HG02885 (cell line): ENCODE data around the gene QRFP.

Experiments
- ATAC-seq: cut with Tn5 transposase; IDR thresholded peaks from one replicate; pipeline ENCODE4 v1.9.1; 2021; ENCODE audit warnings: mild to moderate bottlenecking; ENCODE audit not compliant: unreplicated experiment, poor library complexity

The QRFP gene

GRCh38 chr9:130896233-130897014 is at the start of gene QRFP:
TSS of gene QRFP (minus strand) at chr9:130896812. CDS start at chr9:130893838, 2,974 bp downstream.
- no peak for ATAC-seq

GRCh38 chr9:130945173-130945572 is 48.6 kb upstream of the QRFP start:
- no peak for ATAC-seq

- ATAC-seq: no peak
Observed at GRCh38 chr9:130944510-130945058, 48.0 kb upstream of the QRFP start.

GRCh38 chr9:130943777-130944176 is 47.2 kb upstream of the QRFP start:
- ATAC-seq: no peak

- no peak for ATAC-seq
Observed at GRCh38 chr9:130943221-130943620, 46.6 kb upstream of the QRFP start.

GRCh38 chr9:130942679-130943078 is 46.1 kb upstream of the QRFP start:
- ATAC-seq: no peak

GRCh38 chr9:130942084-130942483 is 45.5 kb upstream of the QRFP start:
- ATAC-seq: no peak

GRCh38 chr9:130940693-130941576 is 44.3 kb upstream of the QRFP start:
- no peak for ATAC-seq

GRCh38 chr9:130940027-130940549 is 43.5 kb upstream of the QRFP start:
- no peak for ATAC-seq

GRCh38 chr9:130939405-130940026 is 42.9 kb upstream of the QRFP start:
- no peak for ATAC-seq

GRCh38 chr9:130938652-130939404 is 42.2 kb upstream of the QRFP start, which contains the start of gene FIBCD1:
TSS of gene FIBCD1 (minus strand) at chr9:130939247. CDS start at chr9:130938607, 640 bp downstream.
- no peak for ATAC-seq

GRCh38 chr9:130938184-130938651 is 41.6 kb upstream of the QRFP start:
- no peak for ATAC-seq

GRCh38 chr9:130937146-130938076 is 40.8 kb upstream of the QRFP start:
- ATAC-seq: no peak

GRCh38 chr9:130936285-130937117 is 39.9 kb upstream of the QRFP start:
- ATAC-seq: no peak

GRCh38 chr9:130935648-130936271 is 39.1 kb upstream of the QRFP start:
- ATAC-seq: no peak

GRCh38 chr9:130934702-130935647 is 38.4 kb upstream of the QRFP start:
- ATAC-seq: no peak
